ENCODE data around the gene EVI2A.
"Not testable (repeated sequence)": the region's sequence is repeated elsewhere in the genome, so short reads cannot be mapped to it uniquely, and the experiment has no call there.

The EVI2A gene

GRCh38 chr17:31311526-31311925 is 9.9 kb downstream of the EVI2A start:
- DNase-seq, result no peak

- DNase-seq, result no peak
Observed at GRCh38 chr17:31310886-31311285, 10.5 kb downstream of the EVI2A start.

GRCh38 chr17:31310260-31310659 is 11.2 kb downstream of the EVI2A start:
- DNase-seq, result no peak

- DNase-seq, result no peak
Observed at GRCh38 chr17:31309556-31309955, 11.9 kb downstream of the EVI2A start.

- no peak for DNase-seq
Observed at GRCh38 chr17:31308372-31309334, 12.8 kb downstream of the EVI2A start.

GRCh38 chr17:31307640-31308039 is 13.8 kb downstream of the EVI2A start:
- no peak for DNase-seq

- no peak for DNase-seq
Observed at GRCh38 chr17:31299624-31300023, 21.8 kb downstream of the EVI2A start.

GRCh38 chr17:31297090-31297489 is 24.3 kb downstream of the EVI2A start, which contains the start of gene OMG:
Gene OMG (minus strand): TSS chr17:31297239. CDS start chr17:31296331, 908 bp downstream.
- no peak for DNase-seq

- no peak for DNase-seq
Observed at GRCh38 chr17:31296142-31296541, 25.3 kb downstream of the EVI2A start.

GRCh38 chr17:31295489-31295871 is 25.9 kb downstream of the EVI2A start:
- DNase-seq, result no peak

- no peak for DNase-seq
Observed at GRCh38 chr17:31294820-31295488, 26.5 kb downstream of the EVI2A start.

- no peak for DNase-seq
Observed at GRCh38 chr17:31294231-31294630, 27.2 kb downstream of the EVI2A start.

GRCh38 chr17:31293581-31293980 is 27.8 kb downstream of the EVI2A start:
- DNase-seq, result no peak

GRCh38 chr17:31291820-31292219 is 29.6 kb downstream of the EVI2A start:
- DNase-seq, result no peak

GRCh38 chr17:31289790-31290189 is 31.6 kb downstream of the EVI2A start:
- DNase-seq, result no peak

GRCh38 chr17:31287932-31288331 is 33.5 kb downstream of the EVI2A start:
- not testable (repeated sequence) for DNase-seq

GRCh38 chr17:31286587-31286986 is 34.8 kb downstream of the EVI2A start:
- no peak for DNase-seq

GRCh38 chr17:31283841-31284240 is 37.6 kb downstream of the EVI2A start:
- no peak for DNase-seq

GRCh38 chr17:31281061-31281460 is 40.4 kb downstream of the EVI2A start:
- DNase-seq, result no peak

GRCh38 chr17:31279401-31279800 is 42.0 kb downstream of the EVI2A start:
- no peak for DNase-seq

GRCh38 chr17:31275116-31275515 is 46.3 kb downstream of the EVI2A start:
- DNase-seq, result no peak

GRCh38 chr17:31274252-31274651 is 47.2 kb downstream of the EVI2A start:
- DNase-seq, result peak in 1 of 2 experiments; percentile 33

- DNase-seq, result no peak
Observed at GRCh38 chr17:31273516-31273915, 47.9 kb downstream of the EVI2A start.

- DNase-seq, result no peak
Observed at GRCh38 chr17:31272803-31273202, 48.6 kb downstream of the EVI2A start.
